IPS-15b (cell line): ENCODE measurements around the gene TPCN2.

Experiments used
- H3K27me3 ChIP-seq: one replicate; pipeline ENCODE4 v1.6.1; 2013; ENCODE audit warnings: low read length; ENCODE audit not compliant: control insufficient read depth, insufficient read depth
- H3K36me3 ChIP-seq: one replicate; pipeline ENCODE4 v1.6.1; 2013; ENCODE audit warnings: low read length; ENCODE audit not compliant: control insufficient read depth, insufficient read depth
- H3K4me1 ChIP-seq: one replicate; pipeline ENCODE4 v1.6.1; 2013; ENCODE audit warnings: mild to moderate bottlenecking, low read length; ENCODE audit not compliant: control insufficient read depth, insufficient read depth
- H3K4me3 ChIP-seq: one replicate; pipeline ENCODE4 v1.5.1; 2013; ENCODE audit warnings: low read depth, low read length
- H3K9ac ChIP-seq: one replicate; pipeline ENCODE4 v1.6.1; 2013; ENCODE audit warnings: low read depth, mild to moderate bottlenecking, low read length
- H3K9me3 ChIP-seq: one replicate; pipeline ENCODE4 v1.6.1; 2013; ENCODE audit warnings: mild to moderate bottlenecking, low read length; ENCODE audit not compliant: control insufficient read depth, insufficient read depth

TPCN2 gene

DNA sequence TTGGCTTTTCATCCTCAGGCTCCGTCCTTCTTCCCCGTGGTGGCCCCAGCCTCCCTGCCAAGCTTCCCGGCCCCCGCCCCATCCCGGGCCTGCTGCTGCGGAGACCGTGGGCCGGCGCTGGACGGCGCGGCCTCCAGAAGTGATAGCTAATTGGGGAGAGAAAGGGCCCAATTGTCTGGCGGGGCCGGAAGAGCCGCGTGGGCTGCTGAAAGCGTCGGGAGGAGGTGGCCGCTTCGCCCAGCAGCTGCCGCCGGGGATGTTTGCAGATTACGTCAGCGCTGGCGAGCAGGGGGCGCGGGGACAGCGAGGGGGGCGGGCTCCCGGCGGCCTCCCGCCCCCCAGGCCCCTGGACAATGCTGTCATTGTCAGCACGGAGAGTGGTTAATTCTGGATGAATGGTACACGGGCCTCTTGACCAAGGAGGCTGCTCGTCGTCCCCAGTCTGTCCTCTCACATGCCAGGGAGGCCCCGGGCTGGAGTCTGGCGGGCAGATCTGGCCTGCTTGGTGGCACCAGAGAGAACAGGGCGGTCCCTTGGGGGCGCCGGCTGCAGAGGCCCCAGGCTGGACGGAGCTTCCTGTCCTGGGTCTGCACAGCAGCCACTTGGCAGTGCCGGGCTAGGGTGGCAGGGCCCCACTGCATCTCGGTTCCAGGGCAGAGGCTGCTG is 108.6 kb downstream of the TPCN2 start:
- Histone ChIP-seq H3K9me3 (no peaks in the 10 kb centered on the region), H3K4me1 (peaks cover 3% of the 10 kb centered on the region), H3K9ac (no peak overlapping the region), H3K4me3 (no peak overlapping the region), H3K27me3 (no peaks in the 10 kb centered on the region), H3K36me3 (no peaks in the 10 kb centered on the region)

DNA sequence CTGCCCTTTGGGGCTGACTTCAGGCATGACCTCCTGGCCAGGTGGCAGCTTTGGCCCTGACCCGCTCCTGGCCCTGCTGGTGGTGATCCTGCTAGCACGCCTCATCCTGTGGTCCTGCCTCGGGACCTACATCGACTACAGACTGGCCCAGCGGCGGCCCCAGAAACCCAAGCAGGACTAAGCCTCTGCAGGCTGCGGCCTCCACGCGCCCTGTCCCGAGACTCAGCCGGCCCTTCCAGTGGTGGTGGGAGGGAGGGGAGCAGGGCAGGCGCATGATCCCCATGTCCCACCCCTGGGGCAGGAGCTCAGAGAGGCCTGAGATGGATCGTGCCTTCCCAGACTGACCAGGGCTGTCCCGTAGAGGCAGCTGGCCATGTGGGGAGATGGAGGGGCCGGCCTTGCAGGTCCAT is 109.1 kb downstream of the TPCN2 start:
- H3K9ac ChIP-seq = no peak overlapping the region
- no peaks in the 10 kb centered on the region for H3K36me3 ChIP-seq
- H3K9me3 ChIP-seq = no peaks in the 10 kb centered on the region
- H3K27me3 ChIP-seq = no peaks in the 10 kb centered on the region
- H3K4me1 ChIP-seq = no peaks in the 10 kb centered on the region
- H3K4me3 ChIP-seq = no peak overlapping the region

DNA sequence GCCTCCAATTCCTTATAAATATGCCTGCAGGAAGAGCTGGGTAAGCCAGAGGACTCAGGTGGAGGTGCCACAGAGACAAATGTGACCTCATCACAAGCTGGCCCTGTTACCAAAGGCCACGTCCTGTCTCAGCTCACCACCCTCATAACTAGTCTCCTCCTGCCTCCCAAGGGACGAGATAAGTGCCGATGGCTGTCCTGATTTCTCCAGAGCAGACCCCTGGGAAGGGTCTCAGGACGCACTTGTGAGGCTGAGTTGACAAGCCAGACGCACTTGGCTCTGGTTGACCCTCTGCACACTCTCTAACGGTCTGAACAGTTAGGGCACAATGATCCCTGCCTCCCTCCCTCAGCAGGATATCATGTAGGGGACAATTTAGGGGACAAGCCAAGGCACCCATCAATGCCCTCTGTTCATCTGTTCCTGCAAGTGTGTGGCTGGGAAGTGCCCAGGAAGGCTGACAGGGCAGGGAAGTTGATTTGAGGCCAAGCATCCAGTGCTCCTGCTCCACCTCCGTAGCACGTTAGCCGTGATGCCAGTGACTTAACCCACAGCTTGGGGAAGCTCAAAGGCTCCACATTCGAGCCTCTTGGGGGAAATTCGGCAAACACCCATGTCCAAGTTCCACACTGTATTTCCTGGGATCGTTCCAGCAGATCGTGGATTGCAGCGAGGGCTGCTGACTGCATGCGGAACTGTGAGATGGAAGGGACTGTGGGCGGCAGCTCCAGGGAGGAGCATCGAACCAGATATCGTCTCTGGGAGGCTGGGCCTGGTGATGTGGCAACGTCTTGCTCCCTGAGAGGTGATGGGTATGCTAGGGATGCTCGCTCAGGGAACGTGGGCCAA is 109.8 kb downstream of the TPCN2 start:
- no peaks in the 10 kb centered on the region for H3K9me3 ChIP-seq
- no peaks in the 10 kb centered on the region for H3K27me3 ChIP-seq
- no peaks in the 10 kb centered on the region for H3K36me3 ChIP-seq
- H3K4me1 ChIP-seq = no peaks in the 10 kb centered on the region
- no peak overlapping the region for H3K9ac ChIP-seq
- no peak overlapping the region for H3K4me3 ChIP-seq

DNA sequence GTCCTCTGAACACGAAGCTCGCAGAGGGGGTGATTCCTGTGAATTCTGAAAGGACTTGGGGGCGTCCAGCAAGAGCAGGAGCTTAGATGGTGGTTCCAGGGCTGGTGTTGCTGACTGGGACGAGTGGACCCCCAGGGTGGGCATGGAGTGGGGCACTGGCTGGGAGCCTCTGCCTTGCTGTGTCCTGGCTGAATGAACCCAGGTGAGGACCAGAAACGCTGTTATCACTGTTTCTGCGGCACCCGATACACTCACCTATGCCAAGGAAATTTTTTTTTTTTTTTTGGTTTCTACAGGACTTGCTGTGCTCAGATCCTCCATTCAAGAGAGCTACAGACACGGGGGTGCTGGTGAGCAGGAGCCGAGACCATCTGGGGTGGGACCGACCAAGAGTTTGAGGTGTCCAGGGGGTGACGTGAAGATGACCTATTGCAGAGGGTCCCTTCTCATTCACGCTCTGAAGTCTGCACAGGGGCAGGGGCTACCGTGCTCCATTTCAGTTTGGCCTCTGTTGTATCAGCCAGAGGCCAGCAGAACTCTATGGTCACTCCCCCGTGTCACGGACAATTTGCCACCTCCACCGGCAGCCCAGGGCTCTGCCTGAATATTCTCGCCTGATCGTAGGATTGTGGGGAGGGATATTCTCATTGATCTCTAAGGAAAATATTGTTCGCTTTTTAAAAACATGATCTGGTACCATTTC is 110.6 kb downstream of the TPCN2 start:
- H3K9ac ChIP-seq = no peak overlapping the region
- no peaks in the 10 kb centered on the region for H3K36me3 ChIP-seq
- H3K4me1 ChIP-seq = no peaks in the 10 kb centered on the region
- peaks cover 2% of the 10 kb centered on the region for H3K9me3 ChIP-seq
- H3K27me3 ChIP-seq = no peaks in the 10 kb centered on the region
- no peak overlapping the region for H3K4me3 ChIP-seq

DNA sequence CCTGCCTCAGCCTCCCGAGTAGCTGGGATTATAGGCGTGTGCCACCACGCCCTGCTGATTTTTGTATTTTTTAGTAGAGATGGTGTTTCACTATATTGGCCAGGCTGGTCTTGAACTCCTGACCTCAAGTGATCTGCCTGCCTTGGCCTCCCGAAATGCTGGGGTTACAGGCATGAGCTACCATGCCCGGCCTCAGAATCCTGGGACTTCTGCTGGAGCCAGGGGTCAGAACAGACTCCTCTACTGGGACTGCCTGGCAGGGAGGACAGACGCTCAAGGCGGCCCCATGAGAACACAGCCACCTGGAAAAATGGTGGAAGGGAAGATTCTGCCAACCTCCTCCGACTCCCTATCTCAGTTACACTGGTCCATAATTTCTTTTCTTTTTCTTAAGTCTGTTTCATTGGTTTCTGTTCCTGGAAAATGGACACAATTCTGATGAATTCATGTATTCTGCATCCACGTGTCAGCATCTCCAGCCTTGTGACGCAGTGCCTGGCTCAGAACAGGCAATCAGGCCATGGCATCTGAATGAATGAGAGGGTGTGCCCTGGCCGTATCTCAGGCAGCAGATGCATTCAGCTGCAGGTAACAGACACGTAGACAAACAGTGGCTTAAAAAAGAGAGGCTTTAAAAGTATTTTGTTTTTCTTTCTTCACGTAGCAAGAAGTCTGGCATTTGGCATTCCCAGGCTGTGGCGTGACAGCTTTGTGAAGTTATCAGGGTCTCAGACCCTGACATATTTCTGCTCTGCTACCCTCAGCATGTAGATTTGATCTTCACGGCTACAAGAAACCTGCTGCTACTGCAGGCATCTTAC is 111.8 kb downstream of the TPCN2 start:
- Histone ChIP-seq H3K36me3 (no peaks in the 10 kb centered on the region), H3K4me1 (no peaks in the 10 kb centered on the region), H3K27me3 (no peaks in the 10 kb centered on the region), H3K4me3 (no peak overlapping the region), H3K9ac (no peak overlapping the region), H3K9me3 (peaks cover 2% of the 10 kb centered on the region)

DNA sequence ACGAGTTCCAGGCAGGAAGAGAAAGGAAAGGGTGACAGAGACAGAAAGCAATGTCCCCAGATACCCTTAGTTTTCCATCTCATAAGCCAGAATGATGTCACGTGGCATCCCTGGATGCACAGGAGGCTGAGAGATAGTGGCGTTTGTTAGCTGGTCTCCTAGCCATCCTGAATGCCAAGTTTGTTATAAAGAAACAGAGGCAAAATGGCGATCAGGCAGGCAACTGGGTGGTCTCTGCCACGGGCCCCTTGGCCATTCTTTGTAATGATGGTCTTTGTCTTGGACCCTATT is 112.3 kb downstream of the TPCN2 start:
- Histone ChIP-seq H3K4me3 (no peak overlapping the region), H3K9me3 (peaks cover 2% of the 10 kb centered on the region), H3K27me3 (no peaks in the 10 kb centered on the region), H3K36me3 (no peaks in the 10 kb centered on the region), H3K4me1 (no peaks in the 10 kb centered on the region), H3K9ac (no peak overlapping the region)

DNA sequence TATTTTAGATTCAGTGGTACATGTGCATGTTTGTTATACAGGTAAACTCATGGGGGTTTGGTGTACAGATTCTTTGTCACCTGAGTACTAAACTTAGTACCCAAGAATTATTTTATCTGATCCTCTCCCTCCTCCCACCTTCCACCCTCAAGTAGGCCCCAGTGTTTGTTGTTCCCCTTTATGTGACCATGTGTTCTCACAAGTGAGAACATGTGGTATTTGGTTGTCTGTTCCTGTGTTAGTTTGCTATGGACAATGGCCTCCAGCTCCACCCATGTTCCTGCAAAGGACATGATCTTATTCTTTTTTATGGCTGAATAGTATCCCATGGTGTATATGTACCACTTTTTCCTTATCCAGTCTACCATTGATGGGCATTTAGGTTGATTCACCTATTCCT is 113.8 kb downstream of the TPCN2 start:
- Histone ChIP-seq H3K27me3 (no peaks in the 10 kb centered on the region), H3K9me3 (peaks cover 2% of the 10 kb centered on the region), H3K4me1 (no peaks in the 10 kb centered on the region), H3K4me3 (no peak overlapping the region), H3K36me3 (no peaks in the 10 kb centered on the region), H3K9ac (no peak overlapping the region)

DNA sequence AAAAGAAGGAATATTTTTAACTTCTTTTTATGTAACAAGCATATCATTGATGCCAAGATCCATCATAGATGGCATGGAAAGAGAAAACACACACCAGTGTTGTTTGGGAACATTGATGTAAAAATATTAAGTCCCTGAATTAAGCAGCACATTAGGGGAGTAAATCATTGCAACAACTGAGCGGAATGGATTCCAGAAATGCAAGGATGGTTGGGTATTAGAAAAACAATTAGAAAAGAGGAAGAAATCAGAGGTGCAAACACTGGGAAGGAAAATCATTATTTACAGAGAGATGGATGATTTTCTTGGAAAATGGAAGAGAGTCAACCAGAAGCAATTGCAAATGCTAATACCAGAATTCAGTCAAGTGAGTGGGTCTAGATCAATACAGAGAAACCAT is 115.1 kb downstream of the TPCN2 start:
- no peaks in the 10 kb centered on the region for H3K4me1 ChIP-seq
- no peak overlapping the region for H3K9ac ChIP-seq
- H3K9me3 ChIP-seq = peaks cover 2% of the 10 kb centered on the region
- no peaks in the 10 kb centered on the region for H3K27me3 ChIP-seq
- no peaks in the 10 kb centered on the region for H3K36me3 ChIP-seq
- H3K4me3 ChIP-seq = no peak overlapping the region

DNA sequence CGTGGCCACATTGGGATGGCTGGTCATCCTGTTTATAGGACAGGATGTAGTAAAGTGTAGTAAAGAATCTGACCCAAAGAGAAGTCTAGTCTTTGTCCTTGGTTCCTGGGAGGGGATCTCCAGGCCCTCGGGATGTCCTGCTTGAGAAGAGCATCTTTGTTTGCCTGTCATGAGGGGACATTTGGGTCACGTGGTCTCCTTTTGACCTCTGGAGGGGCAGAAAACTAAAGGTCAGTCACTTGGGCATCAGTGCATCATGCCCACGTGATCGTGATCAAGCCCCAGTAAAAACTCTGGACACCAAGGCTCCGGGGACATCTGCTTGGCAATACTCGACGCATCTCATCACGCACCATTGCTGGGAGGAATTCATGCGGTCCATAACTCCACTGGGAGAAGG is 116.1 kb downstream of the TPCN2 start:
- no peaks in the 10 kb centered on the region for H3K36me3 ChIP-seq
- H3K4me3 ChIP-seq = no peak overlapping the region
- no peaks in the 10 kb centered on the region for H3K27me3 ChIP-seq
- H3K9me3 ChIP-seq = peaks cover 2% of the 10 kb centered on the region
- no peak overlapping the region for H3K9ac ChIP-seq
- no peaks in the 10 kb centered on the region for H3K4me1 ChIP-seq

DNA sequence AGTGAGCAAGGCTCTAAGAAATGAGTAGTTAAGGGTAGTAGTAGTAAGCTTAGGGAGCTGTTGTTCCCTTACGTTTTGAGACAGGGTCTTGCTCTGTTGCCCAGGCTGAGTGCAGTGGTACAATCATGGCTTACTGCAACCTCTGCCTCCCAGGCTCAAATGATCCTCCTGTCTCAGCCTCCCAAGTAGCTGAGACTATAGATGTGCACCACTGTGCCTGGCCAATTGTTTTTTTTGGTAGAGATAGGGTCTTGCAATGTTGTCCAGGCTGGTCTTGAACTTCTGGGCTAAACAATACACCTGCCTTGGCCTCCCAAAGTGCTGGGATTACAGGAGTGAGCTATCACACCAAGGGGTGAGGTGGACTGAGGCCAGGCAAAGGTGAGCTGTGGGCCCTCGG is 117.0 kb downstream of the TPCN2 start:
- Histone ChIP-seq H3K9me3 (peaks cover 2% of the 10 kb centered on the region), H3K27me3 (no peaks in the 10 kb centered on the region), H3K36me3 (no peaks in the 10 kb centered on the region), H3K9ac (no peak overlapping the region), H3K4me3 (no peak overlapping the region), H3K4me1 (no peaks in the 10 kb centered on the region)

DNA sequence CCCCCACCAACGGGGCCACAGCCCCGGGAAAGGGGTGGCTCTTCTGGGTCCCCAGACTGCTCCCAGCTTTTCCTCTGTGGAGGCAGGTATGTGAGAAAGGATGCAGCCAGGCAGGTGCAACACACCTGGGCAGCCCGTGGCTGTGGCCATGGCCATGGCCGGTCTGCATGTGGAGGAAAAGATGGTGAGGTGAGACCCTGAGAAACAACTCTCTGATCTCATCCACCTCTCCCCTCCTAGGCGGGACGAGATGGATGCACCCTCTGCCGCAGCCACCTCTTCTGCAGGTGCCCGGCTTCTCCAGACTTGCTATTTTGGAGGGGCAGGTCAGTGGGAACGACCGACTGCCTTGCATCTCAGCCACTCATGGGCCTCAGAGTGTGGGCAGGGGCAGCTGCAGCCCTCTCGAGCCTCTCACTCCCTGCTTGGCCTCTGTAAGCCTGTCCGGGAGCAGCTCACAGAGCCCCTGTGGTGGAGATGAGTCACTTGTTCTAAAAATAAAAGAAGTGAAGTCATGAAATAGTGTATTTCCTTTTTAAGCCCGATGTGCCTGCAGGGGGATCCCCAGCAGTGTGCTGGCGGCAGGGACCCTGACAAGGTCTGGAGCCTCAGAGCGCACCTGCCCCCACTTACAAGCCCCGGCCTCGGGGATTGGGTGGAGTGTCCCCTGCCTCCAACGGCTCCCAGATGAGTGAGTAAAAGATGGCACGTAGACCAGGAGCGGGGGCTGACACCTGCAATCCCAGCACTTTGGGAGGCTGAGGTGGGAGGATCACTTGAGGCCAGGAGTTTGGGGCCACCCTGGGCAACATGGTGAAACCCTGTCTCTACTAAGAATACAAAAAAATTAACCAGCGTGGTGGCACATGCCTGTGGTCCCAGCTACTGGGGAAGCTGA is 117.7 kb downstream of the TPCN2 start:
- Histone ChIP-seq H3K27me3 (no peaks in the 10 kb centered on the region), H3K9ac (no peak overlapping the region), H3K4me3 (no peak overlapping the region), H3K4me1 (no peaks in the 10 kb centered on the region), H3K9me3 (peaks cover 2% of the 10 kb centered on the region), H3K36me3 (no peaks in the 10 kb centered on the region)
